ELF-1 (cell line): Measurements from ENCODE around the gene TMSB15B.
A peak's percentile ranks its signal among the peaks of the same experiment; 100 is the strongest.
"Not testable (repeated sequence)": the region's sequence is repeated elsewhere in the genome, so short reads cannot be mapped to it uniquely, and the experiment has no call there.

Experiments
- DNase-seq: peaks from one replicate; pipeline ENCODE4 v3.0.0-alpha.2; 2016; ENCODE audit warnings: low read depth, low spot score

Gene TMSB15B

GRCh38 chrX:103962411-103963278 lies at the start of gene TMSB15B:
TMSB15B (plus strand) TSS chrX:103962627.
- DNase-seq, result not testable (repeated sequence)

DNA sequence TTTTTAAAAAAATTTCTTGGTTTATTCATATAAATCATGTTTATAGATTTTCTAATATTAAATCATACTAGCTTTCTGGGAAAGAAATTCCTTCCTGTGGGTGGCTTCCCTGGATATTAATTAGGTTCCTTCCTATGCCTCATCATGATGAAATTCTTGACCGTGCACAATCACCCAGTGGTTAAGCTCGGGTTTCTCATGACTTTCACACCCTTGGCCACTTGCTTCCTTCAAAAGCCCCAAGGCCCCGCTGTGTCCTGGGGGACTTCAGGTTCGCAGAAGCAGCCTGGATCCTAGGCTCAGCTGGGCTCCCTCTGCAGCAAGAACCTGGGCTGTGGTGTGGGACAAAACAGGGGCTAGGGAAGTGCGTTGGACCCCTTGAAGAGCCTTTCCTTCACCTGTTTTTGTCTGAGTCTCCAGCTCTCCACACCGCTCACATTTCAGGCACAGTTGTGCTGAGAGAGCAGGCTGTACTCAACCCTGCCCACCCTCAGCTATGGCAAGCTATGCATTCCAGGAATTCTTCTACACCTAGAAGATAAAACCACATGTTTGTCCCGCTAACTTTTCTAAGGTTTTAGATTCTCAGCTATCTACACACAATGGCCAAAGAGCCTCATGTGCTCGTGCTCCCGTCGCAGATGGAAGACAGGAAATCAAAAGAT lies 48.9 kb upstream of the TMSB15B start:
- DNase-seq, result peak; percentile 56

GRCh38 chrX:103918050-103918449 lies 44.4 kb upstream of the TMSB15B start:
- peak; percentile 93 for DNase-seq

- peak; percentile 93 for DNase-seq
Observed at GRCh38 chrX:103918571-103919269, 43.7 kb upstream of the TMSB15B start.

GRCh38 chrX:103919270-103919637 lies 43.2 kb upstream of the TMSB15B start:
- no peak for DNase-seq

GRCh38 chrX:103920515-103920914 lies 41.9 kb upstream of the TMSB15B start:
- DNase-seq, result not testable (repeated sequence)

- no peak for DNase-seq
Observed at GRCh38 chrX:103927030-103927429, 35.4 kb upstream of the TMSB15B start.

GRCh38 chrX:103927633-103928032 lies 34.8 kb upstream of the TMSB15B start:
- DNase-seq, result no peak

GRCh38 chrX:103932133-103932532 lies 30.3 kb upstream of the TMSB15B start:
- DNase-seq, result no peak

GRCh38 chrX:103940257-103940656 lies 22.2 kb upstream of the TMSB15B start:
- not testable (repeated sequence) for DNase-seq

- DNase-seq, result no peak
Observed at GRCh38 chrX:103941201-103941975, 21.0 kb upstream of the TMSB15B start.

- no peak for DNase-seq
Observed at GRCh38 chrX:103949506-103949905, 12.9 kb upstream of the TMSB15B start.

DNA sequence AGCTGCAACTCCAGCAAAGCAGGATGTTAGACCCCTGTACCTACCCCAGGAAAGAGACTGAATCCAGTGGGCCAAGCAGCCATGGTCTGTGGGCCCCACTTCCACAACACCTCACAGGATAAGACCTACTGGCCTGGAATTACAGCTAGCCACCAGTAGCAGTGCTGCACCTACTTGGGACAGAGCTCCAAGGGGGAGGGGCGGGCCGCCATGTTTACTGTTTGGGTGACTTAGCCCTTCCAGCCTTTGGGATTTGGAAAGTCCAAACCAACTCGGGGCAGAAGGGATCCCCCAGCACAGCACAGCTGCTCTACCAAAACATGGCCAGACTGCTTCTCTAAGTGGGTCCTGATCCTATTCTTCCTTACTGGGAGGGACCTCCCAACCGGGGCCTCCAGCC lies 9.1 kb upstream of the TMSB15B start:
- DNase-seq, result no peak

- DNase-seq, result no peak
Observed at GRCh38 chrX:103954259-103954658, 8.2 kb upstream of the TMSB15B start.

- not testable (repeated sequence) for DNase-seq
Observed at GRCh38 chrX:103960599-103960998, 1.8 kb upstream of the TMSB15B start.

GRCh38 chrX:103983508-103983907 lies 21.1 kb downstream of the TMSB15B start:
- not testable (repeated sequence) for DNase-seq

DNA sequence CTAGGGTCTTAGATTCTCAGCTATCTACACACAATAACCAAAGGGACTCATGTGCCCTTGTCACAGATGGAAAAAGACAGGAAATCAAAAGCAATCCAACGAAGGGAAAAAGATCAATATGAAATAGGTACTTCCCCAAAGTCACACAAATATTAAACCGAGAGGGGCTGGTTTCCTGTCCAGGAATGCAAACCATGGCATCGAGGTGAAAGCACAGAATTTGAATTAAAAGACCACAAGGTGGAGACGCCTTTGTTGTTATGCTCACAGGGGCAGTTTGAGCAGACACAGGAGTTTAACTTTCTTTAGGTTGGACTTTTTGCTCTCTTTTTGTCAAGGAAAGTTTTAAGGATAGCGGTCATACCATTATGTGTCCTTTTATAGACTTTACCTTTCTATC lies 36.8 kb downstream of the TMSB15B start:
- DNase-seq, result no peak

- no peak for DNase-seq
Observed at GRCh38 chrX:104008831-104009230, 46.4 kb downstream of the TMSB15B start.

DNA sequence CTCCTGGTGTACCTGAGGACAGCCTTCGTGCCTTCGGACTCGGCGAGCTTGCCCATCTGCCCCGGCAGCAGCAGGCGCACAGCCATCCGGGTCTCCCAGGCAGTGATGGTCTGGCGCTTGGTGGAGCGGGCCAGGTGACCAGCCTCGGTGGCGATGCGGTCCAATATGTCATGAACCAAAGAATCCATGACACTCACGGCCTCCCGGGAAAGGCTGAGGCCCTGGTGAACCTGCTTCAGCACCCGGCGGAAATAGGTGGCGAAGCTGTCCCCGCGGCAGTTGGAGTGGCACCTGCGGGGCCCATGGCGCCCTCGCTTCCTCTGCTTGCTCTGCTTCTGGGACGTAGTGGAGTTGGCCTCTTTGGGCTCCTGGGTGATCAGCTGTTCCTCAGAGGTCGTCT lies 50.7 kb downstream of the TMSB15B start:
- DNase-seq, result no peak

- no peak for DNase-seq
Observed at GRCh38 chrX:104013606-104014005, 51.2 kb downstream of the TMSB15B start, which contains the start of gene H2BW1. H2BW1 (minus strand) TSS chrX:104013708; CDS start chrX:104013576, 132 bp downstream.

GRCh38 chrX:104015576-104015975 lies 53.1 kb downstream of the TMSB15B start:
- not testable (repeated sequence) for DNase-seq
